Middle frontal gyrus (tissue), 1 donor: ENCODE data around the gene NRXN3.
A peak's percentile ranks its signal among the peaks of the same experiment; 100 is the strongest.

Source experiments
- DNase-seq: peaks from one replicate; pipeline ENCODE4 v3.0.0-alpha.2; 2015; ENCODE audit warnings: low spot score; ENCODE audit errors: extremely low spot score

NRXN3 gene

GRCh38 chr14:78242086-78242485, 71.9 kb downstream of the NRXN3 start:
- DNase-seq, result no peak

GRCh38 chr14:78243187-78243586, 73.0 kb downstream of the NRXN3 start:
- no peak for DNase-seq

- DNase-seq, result no peak
Observed at GRCh38 chr14:78245238-78245637, 75.1 kb downstream of the NRXN3 start.

- no peak for DNase-seq
Observed at GRCh38 chr14:78248501-78249090, 78.4 kb downstream of the NRXN3 start.

- DNase-seq, result no peak
Observed at GRCh38 chr14:78251308-78251707, 81.1 kb downstream of the NRXN3 start.

GRCh38 chr14:78253986-78254385, 83.8 kb downstream of the NRXN3 start:
- DNase-seq, result no peak

GRCh38 chr14:78254911-78255461, 84.8 kb downstream of the NRXN3 start:
- DNase-seq, result peak; percentile 14

GRCh38 chr14:78259831-78260230, 89.7 kb downstream of the NRXN3 start:
- DNase-seq, result no peak

GRCh38 chr14:78278464-78279250, 108.5 kb downstream of the NRXN3 start:
- no peak for DNase-seq

GRCh38 chr14:78282437-78282836, 112.3 kb downstream of the NRXN3 start:
- no peak for DNase-seq

- DNase-seq, result no peak
Observed at GRCh38 chr14:78286210-78286609, 116.0 kb downstream of the NRXN3 start.

GRCh38 chr14:78292003-78292402, 121.8 kb downstream of the NRXN3 start:
- no peak for DNase-seq

- no peak for DNase-seq
Observed at GRCh38 chr14:78297858-78298257, 127.7 kb downstream of the NRXN3 start.

GRCh38 chr14:78298298-78298697, 128.1 kb downstream of the NRXN3 start:
- DNase-seq, result no peak

- DNase-seq, result no peak
Observed at GRCh38 chr14:78302841-78303240, 132.7 kb downstream of the NRXN3 start.

- no peak for DNase-seq
Observed at GRCh38 chr14:78307671-78308070, 137.5 kb downstream of the NRXN3 start.

- no peak for DNase-seq
Observed at GRCh38 chr14:78308079-78308478, 137.9 kb downstream of the NRXN3 start.

- DNase-seq, result no peak
Observed at GRCh38 chr14:78310272-78310671, 140.1 kb downstream of the NRXN3 start.

GRCh38 chr14:78313499-78313898, 143.3 kb downstream of the NRXN3 start:
- DNase-seq, result no peak

- DNase-seq, result no peak
Observed at GRCh38 chr14:78314484-78314883, 144.3 kb downstream of the NRXN3 start.

GRCh38 chr14:78316052-78316451, 145.9 kb downstream of the NRXN3 start:
- DNase-seq, result no peak

GRCh38 chr14:78316786-78317185, 146.6 kb downstream of the NRXN3 start:
- DNase-seq, result no peak

GRCh38 chr14:78319406-78319805, 149.2 kb downstream of the NRXN3 start:
- no peak for DNase-seq
